ENCODE data around the gene IL19. TPM values are rescaled to one million over a fixed set of nuclear protein-coding genes. Genes with fewer than 3 reads are reported as not detected.
A peak's percentile ranks its signal among the peaks of the same experiment; 100 is the strongest.

The IL19 gene
- total and polyA plus RNA-seq, 12 donors = not detected

GRCh38 chr1:206793620-206794019, 23.0 kb downstream of the IL19 start:
- Histone ChIP-seq H3K9me3 (replicated peaks in 1 of 3) (no peaks in the 10 kb centered on the region), H3K4me1 (replicated peaks in 1 of 2) (peaks cover 5 to 7% of the 10 kb centered on the region in 2 donors), H3K4me3 (no peak overlapping the region), H3K27ac (no peak overlapping the region), H3K27me3 (no peaks in the 10 kb centered on the region), H3K36me3 (replicated peaks in 1 of 2) (no peaks in the 10 kb centered on the region)
- TF ChIP-seq POLR2A (IDR thresholded peaks at IDR 0.05) (no peak), CTCF (IDR thresholded peaks at IDR 0.05) (no peak)
- WGBS, 4 donors = 58 to 69% (median 62%) methylated on average over 7 of the region's 7 CpGs
- intact Hi-C loops (cut with DNase I) = no loop called here
- no peak for DNase-seq

DNA sequence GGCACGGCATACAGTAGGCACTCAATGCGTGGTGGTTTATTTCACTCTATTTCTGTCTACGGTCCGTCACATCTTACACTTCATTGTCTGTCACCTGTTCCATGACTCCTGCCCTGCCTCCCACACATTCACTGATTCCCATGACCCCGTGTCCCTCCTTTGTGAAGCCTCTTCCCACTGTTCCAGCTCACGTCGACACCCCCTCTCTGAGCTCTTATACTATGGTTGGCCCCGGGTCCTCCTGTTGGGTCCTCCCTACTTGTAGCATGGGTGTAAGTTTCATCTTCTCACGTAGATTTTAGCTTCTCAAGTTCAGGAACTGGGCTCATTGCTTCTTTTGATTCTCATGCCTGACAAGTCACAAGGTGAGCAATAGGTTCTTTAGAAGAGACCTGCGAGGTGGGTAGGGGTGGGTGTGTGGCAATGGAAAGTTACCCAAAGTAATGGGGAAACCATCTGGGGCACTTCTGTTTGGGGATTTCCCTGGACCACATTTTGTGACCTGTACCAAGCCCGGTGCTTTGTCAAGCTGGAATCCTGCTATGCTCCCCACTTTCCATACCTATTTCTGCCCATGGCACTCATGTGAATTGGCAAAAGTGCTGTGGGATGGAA, 23.8 kb downstream of the IL19 start:
- Histone ChIP-seq H3K4me3 (no peak overlapping the region), H3K4me1 (replicated peaks in 1 of 2) (peaks cover 5 to 7% of the 10 kb centered on the region in 2 donors), H3K27ac (no peak overlapping the region), H3K27me3 (peaks cover 2% of the 10 kb centered on the region), H3K9me3 (replicated peaks in 1 of 3) (no peaks in the 10 kb centered on the region), H3K36me3 (replicated peaks in 1 of 2) (no peaks in the 10 kb centered on the region)
- intact Hi-C loops (cut with DNase I) = no loop called here
- no peak for DNase-seq
- 90 to 93% (median 91%) methylated on average over 11 of the region's 11 CpGs for WGBS, 4 donors
- TF ChIP-seq CTCF (IDR thresholded peaks at IDR 0.05) (no peak), POLR2A (IDR thresholded peaks at IDR 0.05) (no peak)

DNA sequence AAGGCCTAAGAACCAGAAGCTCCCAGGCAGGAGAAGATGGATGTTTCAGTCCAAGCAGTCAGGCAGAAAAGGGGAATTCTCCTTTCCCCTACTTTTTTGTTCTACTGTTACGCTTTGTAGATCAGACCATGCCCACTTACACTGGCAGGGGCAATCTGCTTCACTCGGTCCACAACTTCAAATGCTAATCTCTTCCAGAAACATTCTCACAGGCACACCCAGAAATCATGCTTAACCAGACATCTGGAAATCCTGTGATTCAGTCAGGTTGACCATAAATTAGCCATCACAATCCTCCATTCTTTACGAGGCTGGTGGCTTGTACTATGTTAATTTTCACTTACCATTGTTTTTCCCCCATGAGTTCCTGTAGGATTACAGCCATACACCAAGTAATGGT, 25.5 kb downstream of the IL19 start:
- Histone ChIP-seq H3K27me3 (peaks cover 4% of the 10 kb centered on the region), H3K4me3 (no peak overlapping the region), H3K27ac (no peak overlapping the region), H3K4me1 (replicated peaks in 1 of 2) (peaks cover 5 to 7% of the 10 kb centered on the region in 2 donors), H3K9me3 (replicated peaks in 1 of 3) (no peaks in the 10 kb centered on the region), H3K36me3 (replicated peaks in 1 of 2) (no peaks in the 10 kb centered on the region)
- intact Hi-C loops (cut with DNase I) = no loop called here
- no peak for DNase-seq
- no peak for TF ChIP-seq CTCF (IDR thresholded peaks at IDR 0.05)
- no peak for TF ChIP-seq POLR2A (IDR thresholded peaks at IDR 0.05)
- WGBS, 4 donors = 85 to 93% (median 90%) methylated on average over 3 of the region's 3 CpGs

- peaks cover 5 to 7% of the 10 kb centered on the region in 2 donors for H3K4me1 ChIP-seq (replicated peaks in 1 of 2)
- H3K9me3 ChIP-seq (replicated peaks in 1 of 3) = no peaks in the 10 kb centered on the region
- peaks cover 4% of the 10 kb centered on the region for H3K27me3 ChIP-seq
- peak in 2 of 7 donors; percentile 16 to 34 for DNase-seq
- 75 to 82% (median 77%) methylated on average over 6 to 8 of the region's 8 CpGs for WGBS, 4 donors
- H3K27ac ChIP-seq = peak overlapping the region in 1 of 5 donors; percentile 29
- no peaks in the 10 kb centered on the region for H3K36me3 ChIP-seq (replicated peaks in 1 of 2)
- intact Hi-C loops (cut with DNase I) = no loop called here
- TF ChIP-seq POLR2A (IDR thresholded peaks at IDR 0.05) (no peak), CTCF (IDR thresholded peaks at IDR 0.05) (no peak)
- no peak overlapping the region for H3K4me3 ChIP-seq
These were observed 26.4 kb downstream of the IL19 start for GRCh38 chr1:206796981-206797402.
